ENCODE results near the gene SGIP1.

DNA sequence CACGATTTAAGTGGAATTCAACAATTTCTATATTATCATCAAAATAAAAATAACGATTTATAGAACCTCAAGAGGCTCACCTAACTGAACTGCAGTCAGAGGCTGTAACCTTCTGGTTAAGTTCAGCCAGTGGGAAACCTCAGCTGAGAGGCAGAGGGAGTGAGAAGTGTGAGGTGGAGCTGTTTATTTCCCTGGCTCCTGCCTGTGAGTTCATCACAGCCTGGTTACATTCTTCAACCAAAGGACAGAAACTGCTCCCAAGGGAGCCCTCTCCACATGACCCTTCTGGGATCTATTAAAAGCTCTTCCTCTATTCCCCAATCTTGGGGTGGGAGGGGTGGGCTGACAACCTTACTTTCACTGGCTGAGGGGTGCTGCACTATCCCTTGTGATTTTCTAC lies 240.5 kb downstream of the SGIP1 start:
- TF ChIP-seq, protein P1, sequence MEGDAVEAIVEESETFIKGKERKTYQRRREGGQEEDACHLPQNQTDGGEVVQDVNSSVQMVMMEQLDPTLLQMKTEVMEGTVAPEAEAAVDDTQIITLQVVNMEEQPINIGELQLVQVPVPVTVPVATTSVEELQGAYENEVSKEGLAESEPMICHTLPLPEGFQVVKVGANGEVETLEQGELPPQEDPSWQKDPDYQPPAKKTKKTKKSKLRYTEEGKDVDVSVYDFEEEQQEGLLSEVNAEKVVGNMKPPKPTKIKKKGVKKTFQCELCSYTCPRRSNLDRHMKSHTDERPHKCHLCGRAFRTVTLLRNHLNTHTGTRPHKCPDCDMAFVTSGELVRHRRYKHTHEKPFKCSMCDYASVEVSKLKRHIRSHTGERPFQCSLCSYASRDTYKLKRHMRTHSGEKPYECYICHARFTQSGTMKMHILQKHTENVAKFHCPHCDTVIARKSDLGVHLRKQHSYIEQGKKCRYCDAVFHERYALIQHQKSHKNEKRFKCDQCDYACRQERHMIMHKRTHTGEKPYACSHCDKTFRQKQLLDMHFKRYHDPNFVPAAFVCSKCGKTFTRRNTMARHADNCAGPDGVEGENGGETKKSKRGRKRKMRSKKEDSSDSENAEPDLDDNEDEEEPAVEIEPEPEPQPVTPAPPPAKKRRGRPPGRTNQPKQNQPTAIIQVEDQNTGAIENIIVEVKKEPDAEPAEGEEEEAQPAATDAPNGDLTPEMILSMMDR (IDR thresholded peaks at IDR 0.05): no peak
- no peak for TF ChIP-seq EP300 (IDR thresholded peaks at IDR 0.05)
